SK-MEL-5 (cell line): ENCODE measurements around the gene MLEC. TPM values are rescaled to one million over a fixed set of nuclear protein-coding genes. Genes with fewer than 3 reads are reported as not detected.

Experiments used
- DNase-seq: peaks from one replicate; pipeline ENCODE4 v3.0.0-alpha.2; 2016; ENCODE audit warnings: low read depth, low spot score
- in situ Hi-C: cut with HindIII; loops from 2 replicates; pipeline ENCODE4 v1.10.0; 2016; ENCODE audit warnings: low sequenced_read_pairs, high pct_unique_total_duplicates, low pct_unique_long_range_greater_than_20kb
- total RNA-seq: library from RNA; depleted of rRNA; stranded (reverse); fragments of >200 nt; shearing (Covaris generic); gene quantifications from 2 replicates; pipeline ENCODE4 v1.2.3, GENCODE V29; 2014; rRNA removed

Gene MLEC
- total RNA-seq, 1 experiment from 2014 or later = 156 TPM

DNA sequence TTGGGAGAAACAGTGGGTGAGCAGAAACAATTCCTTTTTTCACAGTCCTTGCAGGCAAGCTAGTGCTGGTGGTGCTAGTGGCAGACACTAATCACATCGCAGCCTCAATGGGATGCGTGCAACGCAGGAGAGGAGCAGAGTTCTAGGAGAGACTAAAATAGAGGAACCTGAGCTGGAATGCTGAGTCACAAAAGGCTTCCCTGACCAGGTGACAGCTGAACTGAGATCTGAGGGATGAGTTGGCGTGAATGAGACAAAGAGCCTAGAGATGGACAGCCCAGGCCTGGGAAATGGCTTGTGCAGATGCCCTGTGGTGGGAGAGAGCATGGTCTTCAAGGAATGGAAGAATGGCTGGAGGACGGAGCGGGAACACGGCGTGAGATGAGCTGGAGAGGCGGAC lies 64.4 kb downstream of the MLEC start:
- in situ Hi-C loops = no loop called here
- DNase-seq = no peak

Other genes with a start within 250 kb of the MLEC start
- gene COX6A1, start 249.0 kb upstream of the MLEC start, total RNA-seq = 1,050 and 1,113 TPM in 2 replicates
- 39.3 and 45.1 TPM in 2 replicates for gene TRIAP1, start 240.8 kb upstream of the MLEC start, total RNA-seq
- gene GATC, start 240.7 kb upstream of the MLEC start, total RNA-seq = 33.9 and 37.0 TPM in 2 replicates
- 179 and 229 TPM in 2 replicates for gene SRSF9, start 217.4 kb upstream of the MLEC start, total RNA-seq
- gene DYNLL1, start 191.0 kb upstream of the MLEC start, total RNA-seq = 447 and 502 TPM in 2 replicates
- gene COQ5, start 158.0 kb upstream of the MLEC start, total RNA-seq = 40.5 and 43.5 TPM in 2 replicates
- 42.2 and 51.8 TPM in 2 replicates for gene RNF10, start 152.8 kb upstream of the MLEC start, total RNA-seq
- 63.4 and 75.6 TPM in 2 replicates for gene POP5, start 105.7 kb upstream of the MLEC start, total RNA-seq
- 1.2 and 2.8 TPM in 2 replicates for gene CABP1, start 46.5 kb upstream of the MLEC start, total RNA-seq
- gene UNC119B, start 23.3 kb downstream of the MLEC start, total RNA-seq = 11.6 and 12.1 TPM in 2 replicates
- 10.5 and 11.2 TPM in 2 replicates for gene ACADS, start 38.7 kb downstream of the MLEC start, total RNA-seq
- gene SPPL3, start 217.2 kb downstream of the MLEC start, total RNA-seq = 7.4 and 7.5 TPM in 2 replicates